ENCODE results near the gene FRMD5. TPM values are rescaled to one million over a fixed set of nuclear protein-coding genes. Genes with fewer than 3 reads are reported as not detected.
"Not testable (repeated sequence)": the region's sequence is repeated elsewhere in the genome, so short reads cannot be mapped to it uniquely, and the experiment has no call there.

Gene FRMD5
- total RNA-seq, 1 donor from 2014 or later: 7.8 TPM

- Mint-ChIP-seq H3K4me1 (ENCODE audit: low read depth) (no peaks in the 10 kb centered on the region), H3K27ac (no peak overlapping the region), H3K36me3 (ENCODE audit: insufficient read depth) (peaks cover 4% of the 10 kb centered on the region), H3K27me3 (no peaks in the 10 kb centered on the region), H3K4me3 (ENCODE audit: low read depth) (no peak overlapping the region), H3K9me3 (ENCODE audit: low read depth) (no peaks in the 10 kb centered on the region)
- DNase-seq (ENCODE audit: low spot score, unreplicated experiment): no peak
- no peak for TF ChIP-seq CTCF (IDR thresholded peaks at IDR 0.05; ENCODE audit: unreplicated experiment)
Measured at GRCh38 chr15:43871835-43872234, 323.2 kb downstream of the FRMD5 start.

GRCh38 chr15:43868406-43868805 is 326.7 kb downstream of the FRMD5 start:
- peaks cover 6% of the 10 kb centered on the region for H3K36me3 Mint-ChIP-seq (ENCODE audit: insufficient read depth)
- H3K27me3 Mint-ChIP-seq: no peaks in the 10 kb centered on the region
- H3K9me3 Mint-ChIP-seq (ENCODE audit: low read depth): no peaks in the 10 kb centered on the region
- DNase-seq (ENCODE audit: low spot score, unreplicated experiment): no peak
- no peak for TF ChIP-seq CTCF (IDR thresholded peaks at IDR 0.05; ENCODE audit: unreplicated experiment)
- H3K4me1 Mint-ChIP-seq (ENCODE audit: low read depth): no peaks in the 10 kb centered on the region
- H3K27ac Mint-ChIP-seq: no peak overlapping the region
- H3K4me3 Mint-ChIP-seq (ENCODE audit: low read depth): no peak overlapping the region

GRCh38 chr15:43867096-43867495 is 328.0 kb downstream of the FRMD5 start:
- DNase-seq (ENCODE audit: low spot score, unreplicated experiment): no peak
- Mint-ChIP-seq H3K27me3 (no peaks in the 10 kb centered on the region), H3K27ac (no peak overlapping the region), H3K4me1 (ENCODE audit: low read depth) (no peaks in the 10 kb centered on the region), H3K9me3 (ENCODE audit: low read depth) (no peaks in the 10 kb centered on the region), H3K4me3 (ENCODE audit: low read depth) (no peak overlapping the region), H3K36me3 (ENCODE audit: insufficient read depth) (peaks cover 5% of the 10 kb centered on the region)
- TF ChIP-seq CTCF (IDR thresholded peaks at IDR 0.05; ENCODE audit: unreplicated experiment): no peak

GRCh38 chr15:43866636-43867035 is 328.4 kb downstream of the FRMD5 start:
- H3K4me1 Mint-ChIP-seq (ENCODE audit: low read depth); H3K27ac Mint-ChIP-seq; DNase-seq (ENCODE audit: low spot score, unreplicated experiment); H3K4me3 Mint-ChIP-seq (ENCODE audit: low read depth); H3K36me3 Mint-ChIP-seq (ENCODE audit: insufficient read depth); H3K27me3 Mint-ChIP-seq; H3K9me3 Mint-ChIP-seq (ENCODE audit: low read depth): not testable (repeated sequence)

- no peak for TF ChIP-seq CTCF (IDR thresholded peaks at IDR 0.05; ENCODE audit: unreplicated experiment)
- no peaks in the 10 kb centered on the region for H3K9me3 Mint-ChIP-seq (ENCODE audit: low read depth)
- H3K27me3 Mint-ChIP-seq: no peaks in the 10 kb centered on the region
- no peak for DNase-seq (ENCODE audit: low spot score, unreplicated experiment)
- H3K27ac Mint-ChIP-seq: no peak overlapping the region
- no peak overlapping the region for H3K4me3 Mint-ChIP-seq (ENCODE audit: low read depth)
- H3K4me1 Mint-ChIP-seq (ENCODE audit: low read depth): no peaks in the 10 kb centered on the region
- peaks cover 5% of the 10 kb centered on the region for H3K36me3 Mint-ChIP-seq (ENCODE audit: insufficient read depth)
Measured at GRCh38 chr15:43859546-43859945, 335.5 kb downstream of the FRMD5 start.

GRCh38 chr15:43854801-43855200 is 340.3 kb downstream of the FRMD5 start:
- Mint-ChIP-seq H3K36me3 (ENCODE audit: insufficient read depth) (peaks cover 6% of the 10 kb centered on the region), H3K9me3 (ENCODE audit: low read depth) (no peaks in the 10 kb centered on the region)

More at GRCh38 chr15:43854801-43855200, 340.3 kb downstream of the FRMD5 start:
- no peak for TF ChIP-seq CTCF (IDR thresholded peaks at IDR 0.05; ENCODE audit: unreplicated experiment)
- H3K4me1 Mint-ChIP-seq (ENCODE audit: low read depth): no peaks in the 10 kb centered on the region
- no peak overlapping the region for H3K4me3 Mint-ChIP-seq (ENCODE audit: low read depth)
- H3K27me3 Mint-ChIP-seq: no peaks in the 10 kb centered on the region
- no peak overlapping the region for H3K27ac Mint-ChIP-seq
- DNase-seq (ENCODE audit: low spot score, unreplicated experiment): no peak
